ENCODE results near the gene OR2H2.

- TF ChIP-seq POLR2AphosphoS5 (IDR thresholded peaks at IDR 0.05; ENCODE audit: low read depth, low read length) (no peak), SIN3A (IDR thresholded peaks at IDR 0.05; ENCODE audit: borderline replicate concordance, insufficient read depth, low read length) (no peak), TAF1 (IDR thresholded peaks at IDR 0.05; ENCODE audit: borderline replicate concordance, insufficient read depth, low read length) (no peak)
- TF ChIP-seq, protein P1, sequence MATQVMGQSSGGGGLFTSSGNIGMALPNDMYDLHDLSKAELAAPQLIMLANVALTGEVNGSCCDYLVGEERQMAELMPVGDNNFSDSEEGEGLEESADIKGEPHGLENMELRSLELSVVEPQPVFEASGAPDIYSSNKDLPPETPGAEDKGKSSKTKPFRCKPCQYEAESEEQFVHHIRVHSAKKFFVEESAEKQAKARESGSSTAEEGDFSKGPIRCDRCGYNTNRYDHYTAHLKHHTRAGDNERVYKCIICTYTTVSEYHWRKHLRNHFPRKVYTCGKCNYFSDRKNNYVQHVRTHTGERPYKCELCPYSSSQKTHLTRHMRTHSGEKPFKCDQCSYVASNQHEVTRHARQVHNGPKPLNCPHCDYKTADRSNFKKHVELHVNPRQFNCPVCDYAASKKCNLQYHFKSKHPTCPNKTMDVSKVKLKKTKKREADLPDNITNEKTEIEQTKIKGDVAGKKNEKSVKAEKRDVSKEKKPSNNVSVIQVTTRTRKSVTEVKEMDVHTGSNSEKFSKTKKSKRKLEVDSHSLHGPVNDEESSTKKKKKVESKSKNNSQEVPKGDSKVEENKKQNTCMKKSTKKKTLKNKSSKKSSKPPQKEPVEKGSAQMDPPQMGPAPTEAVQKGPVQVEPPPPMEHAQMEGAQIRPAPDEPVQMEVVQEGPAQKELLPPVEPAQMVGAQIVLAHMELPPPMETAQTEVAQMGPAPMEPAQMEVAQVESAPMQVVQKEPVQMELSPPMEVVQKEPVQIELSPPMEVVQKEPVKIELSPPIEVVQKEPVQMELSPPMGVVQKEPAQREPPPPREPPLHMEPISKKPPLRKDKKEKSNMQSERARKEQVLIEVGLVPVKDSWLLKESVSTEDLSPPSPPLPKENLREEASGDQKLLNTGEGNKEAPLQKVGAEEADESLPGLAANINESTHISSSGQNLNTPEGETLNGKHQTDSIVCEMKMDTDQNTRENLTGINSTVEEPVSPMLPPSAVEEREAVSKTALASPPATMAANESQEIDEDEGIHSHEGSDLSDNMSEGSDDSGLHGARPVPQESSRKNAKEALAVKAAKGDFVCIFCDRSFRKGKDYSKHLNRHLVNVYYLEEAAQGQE (IDR thresholded peaks at IDR 0.05; ENCODE audit: insufficient read depth in 1 of 2, low read depth in 2 of 2, low read length in 2 of 2): no peak
Measured at GRCh38 chr6:29617782-29618554, 33.0 kb downstream of the OR2H2 start.

Data from PFSK-1 (cell line).